ENCODE data around the gene RSPH6A.

- no peak for TF ChIP-seq EZH2 (IDR thresholded peaks at IDR 0.05; ENCODE audit: low read length, missing control alignments)
- TF ChIP-seq CTCF (conservative IDR thresholded peaks at IDR 0.05 in 1 of 2, IDR thresholded peaks at IDR 0.05 in 1 of 2; ENCODE audit: low read depth in 1 of 2, low read length in 2 of 2) = no peak
Measured at GRCh38 chr19:45800070-45800553, 15.0 kb downstream of the RSPH6A start.

Data from fibroblast of lung (primary cell).